ENCODE measurements around the gene MAP4K4.

Gene MAP4K4

DNA sequence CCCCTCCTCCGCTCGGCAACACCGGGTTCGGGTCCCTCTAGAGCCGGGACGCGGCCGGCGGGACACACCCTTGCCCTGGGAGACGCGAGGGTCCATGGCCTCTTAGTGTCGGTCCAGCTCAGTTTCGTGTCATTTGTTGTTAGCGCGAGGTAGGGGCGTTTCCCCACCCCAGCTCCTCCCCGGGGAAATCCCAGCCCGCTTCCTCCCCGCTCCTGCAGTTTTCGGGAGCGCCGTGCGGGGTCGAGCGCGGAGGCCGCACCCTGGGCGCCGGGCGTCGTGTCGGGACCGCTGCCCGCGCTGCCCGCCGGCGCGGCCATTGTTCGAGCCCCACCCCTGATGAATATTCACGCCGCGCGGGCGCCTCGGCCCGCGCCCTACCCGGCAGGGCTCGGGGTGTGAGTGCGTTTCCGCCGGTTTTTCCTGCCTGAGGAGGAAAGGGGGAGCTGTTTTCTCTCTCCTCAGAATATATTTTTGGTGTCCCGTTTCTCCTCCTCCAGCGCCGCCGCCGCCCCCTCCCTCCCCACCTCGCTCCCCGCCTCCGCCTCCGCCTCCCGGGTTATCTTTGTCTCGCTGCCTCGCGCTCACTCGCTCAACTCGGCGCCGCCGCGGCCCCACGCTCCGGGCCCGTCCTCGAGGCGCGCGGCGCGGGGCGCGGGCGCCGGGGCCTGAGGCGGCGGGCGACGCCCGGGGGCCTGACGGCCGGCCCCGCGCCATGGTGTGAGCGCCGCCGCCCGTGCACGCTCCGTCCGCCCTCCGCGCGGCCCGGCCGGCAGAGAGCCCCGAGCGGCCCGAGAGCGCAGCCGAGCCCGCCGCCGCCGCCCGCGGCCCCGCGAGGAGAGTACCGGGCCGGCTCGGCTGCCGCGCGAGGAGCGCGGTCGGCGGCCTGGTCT lies at the start of gene MAP4K4:
Gene MAP4K4 (plus strand): TSS at position 584 of the 890 bp plus-strand sequence. CDS start 374 bp downstream, outside the sequence.
- DNase-seq (ENCODE audit: extremely low read depth, low read depth), result peak; percentile 49
- peak; percentile 32 for TF ChIP-seq CTCF (IDR thresholded peaks at IDR 0.05; ENCODE audit: low read depth, low read length)

DNA sequence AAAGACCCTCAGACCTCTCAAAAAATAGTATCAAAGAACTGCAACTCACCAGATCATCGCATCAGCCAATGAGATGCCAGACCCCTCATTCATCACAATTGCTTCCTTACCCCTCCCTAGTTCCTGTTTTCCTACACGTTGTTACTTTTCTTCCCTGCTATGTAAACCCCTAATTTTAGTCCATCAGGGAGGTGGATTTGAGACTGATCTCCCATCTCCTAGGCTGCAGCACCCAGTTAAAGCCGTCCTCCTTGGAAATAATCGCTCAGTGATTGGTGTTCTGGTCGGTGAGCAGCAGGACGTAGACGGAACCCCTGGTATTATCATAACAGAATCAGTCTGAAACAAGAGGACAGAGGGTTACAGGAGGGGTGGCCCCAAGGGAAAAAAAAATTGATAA lies 44.0 kb upstream of the MAP4K4 start:
- no peak for DNase-seq (ENCODE audit: extremely low read depth, low read depth)
- no peak for TF ChIP-seq CTCF (IDR thresholded peaks at IDR 0.05; ENCODE audit: low read depth, low read length)

DNA sequence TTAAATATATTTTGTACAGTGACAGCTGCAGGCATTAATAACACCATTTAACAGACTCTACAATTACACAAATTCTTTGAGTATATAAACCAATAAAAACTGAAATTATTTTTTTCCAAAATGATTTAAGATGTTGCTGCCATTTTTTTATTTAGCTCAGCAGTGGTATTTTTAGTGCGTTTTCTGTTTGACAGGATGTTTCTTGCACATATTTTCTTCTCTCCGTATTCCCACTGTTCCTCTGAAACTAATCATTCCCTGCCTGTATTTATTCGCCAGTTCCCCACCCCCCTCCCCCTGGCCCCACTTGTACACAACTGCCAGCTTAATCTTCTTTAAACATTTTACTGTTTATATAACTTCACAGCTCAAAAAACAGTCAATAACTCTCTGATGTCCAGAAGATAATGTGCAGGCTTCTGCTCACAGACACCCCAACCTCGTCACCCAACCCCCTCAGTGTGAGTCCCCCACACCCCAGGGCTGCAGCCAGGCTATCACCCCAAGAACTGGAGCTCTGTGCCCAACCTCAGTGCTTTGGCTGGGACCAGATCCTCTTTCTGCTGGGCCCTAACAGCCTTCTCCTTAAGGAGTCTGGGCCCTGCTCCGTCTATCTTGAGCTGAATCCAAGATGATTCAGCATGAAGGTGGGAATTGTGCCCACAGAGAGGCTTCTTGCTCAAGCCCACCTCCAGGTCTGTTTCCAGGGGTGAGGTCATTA lies 41.6 kb upstream of the MAP4K4 start:
- no peak for TF ChIP-seq CTCF (IDR thresholded peaks at IDR 0.05; ENCODE audit: low read depth, low read length)
- no peak for DNase-seq (ENCODE audit: extremely low read depth, low read depth)

- TF ChIP-seq CTCF (IDR thresholded peaks at IDR 0.05; ENCODE audit: low read depth, low read length), result no peak
- DNase-seq (ENCODE audit: extremely low read depth, low read depth), result no peak
Measured at GRCh38 chr2:101657787-101658186, 39.7 kb upstream of the MAP4K4 start.

- TF ChIP-seq CTCF (IDR thresholded peaks at IDR 0.05; ENCODE audit: low read depth, low read length), result no peak
- DNase-seq (ENCODE audit: extremely low read depth, low read depth), result no peak
Measured at GRCh38 chr2:101658387-101658786, 39.1 kb upstream of the MAP4K4 start.

DNA sequence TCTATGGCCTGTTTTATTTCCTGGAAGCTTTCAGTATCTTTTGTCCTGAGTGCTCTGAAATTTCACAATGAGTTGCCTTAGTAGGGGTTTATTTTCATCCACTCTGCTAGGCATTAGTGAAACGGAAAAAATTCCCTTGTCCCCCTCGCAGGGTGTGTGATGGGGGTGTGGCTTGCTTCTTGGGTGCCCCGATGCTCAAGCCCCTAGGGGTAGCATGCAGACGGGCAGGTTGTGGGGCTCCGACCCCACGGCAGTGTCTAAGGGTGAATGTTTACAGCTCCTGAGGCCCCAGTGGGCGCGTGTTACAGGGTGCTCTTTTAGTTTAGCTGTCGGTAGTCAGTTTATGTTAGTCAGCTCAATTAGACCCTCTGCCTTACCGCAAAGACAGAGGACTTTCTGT lies 32.2 kb upstream of the MAP4K4 start:
- DNase-seq (ENCODE audit: extremely low read depth, low read depth), result no peak
- TF ChIP-seq CTCF (IDR thresholded peaks at IDR 0.05; ENCODE audit: low read depth, low read length), result no peak

GRCh38 chr2:101667823-101668222 lies 29.7 kb upstream of the MAP4K4 start:
- TF ChIP-seq CTCF (IDR thresholded peaks at IDR 0.05; ENCODE audit: low read depth, low read length), result no peak

More at GRCh38 chr2:101667823-101668222, 29.7 kb upstream of the MAP4K4 start:
- no peak for DNase-seq (ENCODE audit: extremely low read depth, low read depth)

Data from AG09319 (cell line).